VCaP (cell line): ENCODE measurements around the gene SMIM32.

Source experiments
- H3K27ac ChIP-seq: fragments of 450-650 bp; 2 replicates; pipeline ENCODE4 v1.5.1; 2017
- CTCF ChIP-seq: fragments of 450-650 bp; conservative IDR thresholded peaks from 2 replicates; pipeline ENCODE4 v1.5.1; 2017; ENCODE audit warnings: mild to moderate bottlenecking, moderate library complexity

Gene SMIM32

GRCh38 chr5:136215812-136216211 is 22.9 kb upstream of the SMIM32 start:
- H3K27ac ChIP-seq: no peak overlapping the region
- TF ChIP-seq CTCF: no peak

GRCh38 chr5:136213919-136214493 is 21.0 kb upstream of the SMIM32 start:
- no peak overlapping the region for H3K27ac ChIP-seq
- TF ChIP-seq CTCF: no peak

GRCh38 chr5:136212252-136212721 is 19.3 kb upstream of the SMIM32 start:
- TF ChIP-seq CTCF: peak; percentile 88
- H3K27ac ChIP-seq: no peak overlapping the region; the same call in 1 of the 2 replicates

GRCh38 chr5:136211282-136212040 is 18.5 kb upstream of the SMIM32 start:
- no peak overlapping the region for H3K27ac ChIP-seq
- no peak for TF ChIP-seq CTCF

- H3K27ac ChIP-seq: no peak overlapping the region
- no peak for TF ChIP-seq CTCF
Observed at GRCh38 chr5:136210259-136210658, 17.3 kb upstream of the SMIM32 start.

GRCh38 chr5:136209346-136209910 is 16.5 kb upstream of the SMIM32 start:
- no peak for TF ChIP-seq CTCF
- no peak overlapping the region for H3K27ac ChIP-seq

GRCh38 chr5:136208916-136209315 is 16.0 kb upstream of the SMIM32 start:
- TF ChIP-seq CTCF: no peak
- no peak overlapping the region for H3K27ac ChIP-seq
